ENCODE measurements around the gene GPC1. TPM values are rescaled to one million over a fixed set of nuclear protein-coding genes. Genes with fewer than 3 reads are reported as not detected.
A peak's percentile ranks its signal among the peaks of the same experiment; 100 is the strongest.
"Not testable (repeated sequence)": the region's sequence is repeated elsewhere in the genome, so short reads cannot be mapped to it uniquely, and the experiment has no call there.

The GPC1 gene
- total RNA-seq, 1 donor from 2014 or later: 187 TPM

- peak; percentile 41 for TF ChIP-seq CTCF (IDR thresholded peaks at IDR 0.05; ENCODE audit: borderline replicate concordance)
- DNase-seq; intact Hi-C loops (cut with micrococcal nuclease): not testable (repeated sequence)
Observed at GRCh38 chr2:240494942-240495341, 59.5 kb downstream of the GPC1 start.

GRCh38 chr2:240497082-240497481 lies 61.6 kb downstream of the GPC1 start:
- H3K4me1 ChIP-seq; H3K9me3 ChIP-seq (replicated peaks); H3K27me3 ChIP-seq (ENCODE audit: low read depth); H3K27ac ChIP-seq (replicated peaks); DNase-seq; H3K4me3 ChIP-seq; intact Hi-C loops (cut with micrococcal nuclease): not testable (repeated sequence)
- peaks cover 13% of the 10 kb centered on the region for H3K36me3 ChIP-seq

More at GRCh38 chr2:240494942-240495341, 59.5 kb downstream of the GPC1 start:
- H3K27me3 ChIP-seq (ENCODE audit: low read depth); H3K4me3 ChIP-seq; H3K4me1 ChIP-seq; H3K27ac ChIP-seq (replicated peaks): not testable (repeated sequence)
- peaks cover 15% of the 10 kb centered on the region for H3K36me3 ChIP-seq
- peaks cover 27% of the 10 kb centered on the region for H3K9me3 ChIP-seq (replicated peaks)

GRCh38 chr2:240498171-240498957 lies 62.9 kb downstream of the GPC1 start:
- Histone ChIP-seq H3K36me3 (peaks cover 13% of the 10 kb centered on the region), H3K4me3 (no peak overlapping the region), H3K27me3 (ENCODE audit: low read depth) (no peaks in the 10 kb centered on the region), H3K27ac (replicated peaks) (no peak overlapping the region), H3K4me1 (no peaks in the 10 kb centered on the region), H3K9me3 (replicated peaks) (no peaks in the 10 kb centered on the region)
- no peak for DNase-seq
- intact Hi-C loops (cut with micrococcal nuclease): no loop called here
- TF ChIP-seq CTCF (IDR thresholded peaks at IDR 0.05; ENCODE audit: borderline replicate concordance): no peak

GRCh38 chr2:240498958-240499260 lies 63.4 kb downstream of the GPC1 start:
- intact Hi-C loops (cut with micrococcal nuclease): no loop called here
- TF ChIP-seq CTCF (IDR thresholded peaks at IDR 0.05; ENCODE audit: borderline replicate concordance): no peak
- Histone ChIP-seq H3K4me3 (no peak overlapping the region), H3K9me3 (replicated peaks) (no peaks in the 10 kb centered on the region), H3K4me1 (no peaks in the 10 kb centered on the region), H3K36me3 (peaks cover 8% of the 10 kb centered on the region), H3K27ac (replicated peaks) (no peak overlapping the region), H3K27me3 (ENCODE audit: low read depth) (no peaks in the 10 kb centered on the region)
- no peak for DNase-seq

GRCh38 chr2:240499309-240500301 lies 64.1 kb downstream of the GPC1 start:
- no peaks in the 10 kb centered on the region for H3K27me3 ChIP-seq (ENCODE audit: low read depth)
- DNase-seq: peak; percentile 3
- H3K4me1 ChIP-seq: no peaks in the 10 kb centered on the region
- intact Hi-C loops (cut with micrococcal nuclease): no loop called here
- peaks cover 6% of the 10 kb centered on the region for H3K36me3 ChIP-seq
- no peaks in the 10 kb centered on the region for H3K9me3 ChIP-seq (replicated peaks)
- no peak overlapping the region for H3K27ac ChIP-seq (replicated peaks)
- TF ChIP-seq CTCF (IDR thresholded peaks at IDR 0.05; ENCODE audit: borderline replicate concordance): no peak
- no peak overlapping the region for H3K4me3 ChIP-seq

Measured in left ventricle myocardium inferior (tissue), 1 donor.